Glutamatergic neuron (in vitro differentiated cells): ENCODE results near the gene ZNF775. TPM values are rescaled to one million over a fixed set of nuclear protein-coding genes. Genes with fewer than 3 reads are reported as not detected.
A peak's percentile ranks its signal among the peaks of the same experiment; 100 is the strongest.

Source experiments
- DNase-seq: peaks from one replicate; pipeline ENCODE4 v3.0.0; 2022
- H3K27ac Mint-ChIP-seq: one replicate; pipeline ENCODE4 v1.8.0; 2020; ENCODE audit warnings: mild to moderate bottlenecking, mixed read lengths, inconsistent platforms; ENCODE audit not compliant: unreplicated experiment
- H3K27me3 Mint-ChIP-seq: one replicate; pipeline ENCODE4 v1.8.0; 2020; ENCODE audit warnings: mild to moderate bottlenecking, moderate library complexity, mixed read lengths, inconsistent platforms; ENCODE audit not compliant: unreplicated experiment
- H3K36me3 Mint-ChIP-seq: one replicate; pipeline ENCODE4 v1.8.0; 2020; ENCODE audit warnings: mild to moderate bottlenecking, mixed read lengths, inconsistent platforms; ENCODE audit not compliant: unreplicated experiment
- H3K4me1 Mint-ChIP-seq: one replicate; pipeline ENCODE4 v1.8.0; 2020; ENCODE audit warnings: mild to moderate bottlenecking, low read depth, mixed read lengths, inconsistent platforms; ENCODE audit not compliant: unreplicated experiment
- H3K4me3 Mint-ChIP-seq: one replicate; pipeline ENCODE4 v1.8.0; 2020; ENCODE audit warnings: mild to moderate bottlenecking, mixed read lengths, inconsistent platforms; ENCODE audit not compliant: unreplicated experiment
- H3K9me3 Mint-ChIP-seq: one replicate; pipeline ENCODE4 v1.8.0; 2020; ENCODE audit warnings: mild to moderate bottlenecking, moderate library complexity, mixed read lengths, inconsistent platforms; ENCODE audit not compliant: unreplicated experiment
- total RNA-seq: library from RNA; stranded (reverse); fragmentation: NEBNext Ultra II Directional; extraction: Animal tissue kit (Norgen Biotek cat#: 25700); gene quantifications from one replicate; pipeline ENCODE4 v1.2.1, GENCODE V29; 2021; ENCODE audit not compliant: unreplicated experiment
- TF ChIP-seq, protein P1 (sequence below): fragments of 200-600 bp; sonication (generic); IDR thresholded peaks from one replicate; pipeline ENCODE4 v1.5.0; 2021; ENCODE audit not compliant: partially characterized antibody, unreplicated experiment

Gene ZNF775
- total RNA-seq, 1 donor from 2014 or later: 20.5 TPM

DNA sequence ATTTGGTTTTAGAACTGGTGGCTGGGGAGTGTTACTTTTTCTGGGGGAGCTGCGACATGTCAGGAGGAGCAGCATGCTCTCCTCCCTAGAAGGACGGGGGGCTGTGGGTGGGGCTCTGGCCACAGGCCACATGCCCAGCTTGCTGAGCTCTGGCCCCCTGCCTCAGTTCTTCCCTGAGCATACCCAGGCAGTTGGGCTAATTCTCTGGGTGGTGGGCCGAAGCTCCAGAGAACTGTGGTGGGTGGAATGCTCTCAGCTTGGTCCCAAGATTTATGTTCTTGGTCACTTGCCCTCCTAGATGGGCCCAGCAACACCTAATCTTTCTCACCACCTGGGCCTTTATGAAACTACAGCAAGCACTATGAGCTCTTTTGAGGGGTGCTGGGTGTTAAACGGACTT is 5.1 kb upstream of the ZNF775 start:
- Mint-ChIP-seq H3K9me3 (peaks cover 12% of the 10 kb centered on the region), H3K4me3 (no peak overlapping the region), H3K36me3 (no peaks in the 10 kb centered on the region), H3K27me3 (peaks cover 13% of the 10 kb centered on the region), H3K4me1 (peaks cover 27% of the 10 kb centered on the region), H3K27ac (peak overlapping the region; percentile 2)
- no peak for DNase-seq
- TF ChIP-seq, protein P1, sequence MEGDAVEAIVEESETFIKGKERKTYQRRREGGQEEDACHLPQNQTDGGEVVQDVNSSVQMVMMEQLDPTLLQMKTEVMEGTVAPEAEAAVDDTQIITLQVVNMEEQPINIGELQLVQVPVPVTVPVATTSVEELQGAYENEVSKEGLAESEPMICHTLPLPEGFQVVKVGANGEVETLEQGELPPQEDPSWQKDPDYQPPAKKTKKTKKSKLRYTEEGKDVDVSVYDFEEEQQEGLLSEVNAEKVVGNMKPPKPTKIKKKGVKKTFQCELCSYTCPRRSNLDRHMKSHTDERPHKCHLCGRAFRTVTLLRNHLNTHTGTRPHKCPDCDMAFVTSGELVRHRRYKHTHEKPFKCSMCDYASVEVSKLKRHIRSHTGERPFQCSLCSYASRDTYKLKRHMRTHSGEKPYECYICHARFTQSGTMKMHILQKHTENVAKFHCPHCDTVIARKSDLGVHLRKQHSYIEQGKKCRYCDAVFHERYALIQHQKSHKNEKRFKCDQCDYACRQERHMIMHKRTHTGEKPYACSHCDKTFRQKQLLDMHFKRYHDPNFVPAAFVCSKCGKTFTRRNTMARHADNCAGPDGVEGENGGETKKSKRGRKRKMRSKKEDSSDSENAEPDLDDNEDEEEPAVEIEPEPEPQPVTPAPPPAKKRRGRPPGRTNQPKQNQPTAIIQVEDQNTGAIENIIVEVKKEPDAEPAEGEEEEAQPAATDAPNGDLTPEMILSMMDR: no peak

DNA sequence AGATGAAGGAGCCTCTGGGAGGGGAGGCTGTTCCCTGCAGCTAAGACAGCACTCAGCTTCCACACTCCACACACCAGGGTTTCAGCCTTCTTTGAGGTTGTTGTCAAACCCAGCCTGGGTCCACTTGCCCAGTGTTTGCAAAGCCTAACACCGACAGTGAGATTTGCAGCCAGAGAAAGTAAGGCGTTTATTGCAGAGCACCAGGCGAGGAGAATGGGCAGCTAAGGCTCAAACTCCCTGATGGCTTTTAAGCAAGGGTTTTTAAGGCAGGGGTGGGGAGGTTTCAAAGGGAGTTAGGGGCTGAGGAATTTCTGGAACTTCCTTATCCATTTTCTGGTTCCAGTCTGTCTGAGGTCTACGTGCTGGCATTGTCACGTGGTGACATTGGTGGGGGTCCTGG is 4.7 kb upstream of the ZNF775 start:
- no peak overlapping the region for H3K4me3 Mint-ChIP-seq
- peak overlapping the region; percentile 2 for H3K27ac Mint-ChIP-seq
- peaks cover 27% of the 10 kb centered on the region for H3K4me1 Mint-ChIP-seq
- no peaks in the 10 kb centered on the region for H3K36me3 Mint-ChIP-seq
- TF ChIP-seq, protein P1: no peak
- peaks cover 12% of the 10 kb centered on the region for H3K27me3 Mint-ChIP-seq
- DNase-seq: no peak
- H3K9me3 Mint-ChIP-seq: peaks cover 8% of the 10 kb centered on the region

DNA sequence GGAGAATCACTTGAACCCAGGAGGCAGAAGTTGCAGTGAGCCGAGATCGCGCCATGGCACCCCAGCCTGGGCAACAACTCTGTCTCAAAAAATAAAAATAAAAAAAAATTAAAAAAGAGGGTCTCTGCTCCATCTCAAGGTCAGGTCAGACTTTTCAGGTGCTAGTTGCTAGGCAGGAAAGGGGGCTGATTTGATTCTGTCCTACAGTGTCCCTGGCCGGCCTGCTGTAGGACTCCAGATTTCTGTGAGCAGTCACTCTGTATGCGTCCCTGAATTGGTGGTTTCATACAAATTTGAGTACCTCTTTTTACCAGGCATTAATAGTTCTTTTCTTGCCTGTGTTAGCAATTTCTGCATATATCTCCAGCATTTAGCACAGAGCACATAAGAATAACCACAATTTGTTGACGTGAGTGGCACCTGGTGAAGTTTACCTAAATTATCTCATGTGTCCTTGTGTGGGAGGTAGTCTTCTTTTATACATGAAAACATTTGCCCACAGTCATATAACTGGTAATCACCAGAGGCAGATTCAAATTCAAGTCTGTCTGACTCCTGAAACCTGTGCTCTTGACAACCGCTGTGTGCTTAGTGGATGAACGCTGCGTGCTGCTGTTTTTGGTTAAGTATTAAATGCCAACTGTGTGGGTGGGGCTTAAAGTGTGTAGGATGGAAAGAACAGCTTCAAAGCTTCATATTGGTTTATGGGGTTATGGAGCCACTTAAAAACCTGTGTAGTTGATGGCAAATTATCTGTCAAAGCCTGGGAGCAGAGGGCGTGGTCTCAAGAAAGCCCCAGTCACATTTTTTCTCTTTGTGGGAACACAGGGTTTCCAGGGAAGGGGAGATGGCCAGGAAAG is 3.2 kb upstream of the ZNF775 start:
- peaks cover 21% of the 10 kb centered on the region for H3K27me3 Mint-ChIP-seq
- peaks cover 31% of the 10 kb centered on the region for H3K4me1 Mint-ChIP-seq
- peaks cover 15% of the 10 kb centered on the region for H3K9me3 Mint-ChIP-seq
- no peak for DNase-seq
- H3K27ac Mint-ChIP-seq: peak overlapping the region; percentile 28
- no peak overlapping the region for H3K4me3 Mint-ChIP-seq
- no peaks in the 10 kb centered on the region for H3K36me3 Mint-ChIP-seq
- TF ChIP-seq, protein P1: no peak

DNA sequence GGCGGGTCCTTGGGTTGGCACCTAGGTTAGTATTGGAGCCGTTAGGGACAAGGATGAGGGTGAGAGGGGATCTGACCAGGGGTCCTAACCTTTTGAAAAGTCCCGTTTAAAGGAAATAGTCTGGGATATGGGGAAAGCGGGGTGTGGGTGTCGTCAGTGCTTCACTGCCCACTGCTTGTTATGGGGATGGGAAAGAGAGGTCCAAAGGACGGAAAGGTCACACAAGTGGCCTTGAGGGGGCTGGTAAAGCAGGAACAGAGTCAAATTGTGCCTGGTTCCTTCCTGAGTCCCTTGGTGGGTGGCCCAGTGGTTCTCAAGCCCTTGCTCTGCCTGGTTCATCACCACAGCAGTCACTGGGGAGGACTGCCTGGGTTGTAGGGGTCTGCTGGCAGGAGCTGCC is 2.6 kb upstream of the ZNF775 start:
- Mint-ChIP-seq H3K4me1 (peaks cover 36% of the 10 kb centered on the region), H3K27me3 (peaks cover 21% of the 10 kb centered on the region), H3K27ac (peak overlapping the region; percentile 4), H3K36me3 (no peaks in the 10 kb centered on the region), H3K9me3 (peaks cover 15% of the 10 kb centered on the region), H3K4me3 (no peak overlapping the region)
- DNase-seq: no peak
- TF ChIP-seq, protein P1: no peak

DNA sequence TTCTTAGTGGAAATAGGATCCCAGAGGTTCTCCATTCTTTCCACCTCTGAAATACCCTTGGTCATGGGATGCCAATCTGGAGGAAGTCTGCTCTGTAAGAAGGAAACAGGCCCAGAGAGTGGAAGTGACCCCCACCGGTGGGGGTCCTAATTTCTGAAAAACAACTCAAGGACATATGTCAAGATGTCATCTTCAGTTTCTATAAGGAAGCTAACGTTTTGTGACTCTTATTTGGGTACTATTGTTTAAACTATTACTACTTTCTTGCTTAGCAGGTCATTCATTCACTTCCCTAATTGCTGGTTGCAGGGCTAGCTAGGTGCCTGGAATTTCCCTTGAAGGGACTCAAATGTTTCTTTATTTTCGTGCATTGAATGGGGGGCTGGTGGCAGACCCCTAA is 1.9 kb upstream of the ZNF775 start:
- no peaks in the 10 kb centered on the region for H3K36me3 Mint-ChIP-seq
- TF ChIP-seq, protein P1: no peak
- DNase-seq: no peak
- peaks cover 21% of the 10 kb centered on the region for H3K27me3 Mint-ChIP-seq
- peaks cover 36% of the 10 kb centered on the region for H3K4me1 Mint-ChIP-seq
- peak overlapping the region; percentile 52 for H3K4me3 Mint-ChIP-seq
- peak overlapping the region; percentile 39 for H3K27ac Mint-ChIP-seq
- peaks cover 15% of the 10 kb centered on the region for H3K9me3 Mint-ChIP-seq
